D721Med (cell line): ENCODE measurements around the gene RUNX3.

ENCODE experiments used
- DNase-seq: peaks from one replicate; pipeline ENCODE4 v3.0.0; 2011; ENCODE audit warnings: low spot score; ENCODE audit not compliant: insufficient read length
- FAIRE-seq: peaks from 2 replicates; lab custom pipeline; 2011; peaks lifted over from hg19 to GRCh38; lab: Jason Lieb, UNC
- CTCF ChIP-seq: IDR thresholded peaks from 2 replicates; pipeline ENCODE4 v1.5.1; 2012; ENCODE audit warnings: mild to moderate bottlenecking, control low read depth; ENCODE audit not compliant: insufficient read depth; ENCODE audit errors: missing control alignments

The RUNX3 gene

GRCh38 chr1:24966724-24967346, 36.8 kb upstream of the RUNX3 start:
- no peak for FAIRE-seq
- no peak for DNase-seq
- TF ChIP-seq CTCF = no peak

- TF ChIP-seq CTCF = no peak
- no peak for DNase-seq
- FAIRE-seq = no peak
These were observed 36.1 kb upstream of the RUNX3 start for GRCh38 chr1:24966121-24966723.

GRCh38 chr1:24965571-24965930, 35.5 kb upstream of the RUNX3 start:
- DNase-seq (no peak), FAIRE-seq (no peak)
- TF ChIP-seq CTCF = no peak

GRCh38 chr1:24964811-24965570, 34.9 kb upstream of the RUNX3 start:
- DNase-seq (no peak), FAIRE-seq (no peak)
- no peak for TF ChIP-seq CTCF

- no peak for DNase-seq
- no peak for FAIRE-seq
- no peak for TF ChIP-seq CTCF
These were observed 34.0 kb upstream of the RUNX3 start for GRCh38 chr1:24963943-24964693.

GRCh38 chr1:24963099-24963872, 33.2 kb upstream of the RUNX3 start:
- FAIRE-seq (no peak), DNase-seq (no peak)
- TF ChIP-seq CTCF = no peak
